Skeletal muscle satellite cell (primary cell): Measurements from ENCODE around the gene PHACTR3.

Source experiments
- H3K27me3 ChIP-seq: 2 replicates; pipeline ENCODE4 v1.7.0; 2013; ENCODE audit warnings: low read length; ENCODE audit not compliant: control insufficient read depth, insufficient read depth
- H3K36me3 ChIP-seq: 2 replicates; pipeline ENCODE4 v1.7.0; 2013; ENCODE audit warnings: mild to moderate bottlenecking, control low read depth, low read length; ENCODE audit not compliant: insufficient read depth
- H3K4me1 ChIP-seq: 2 replicates; pipeline ENCODE4 v1.7.0; 2013; ENCODE audit warnings: low read length; ENCODE audit not compliant: control insufficient read depth, insufficient read depth
- H3K4me2 ChIP-seq: 2 replicates; pipeline ENCODE4 v1.7.0; 2013; ENCODE audit warnings: mild to moderate bottlenecking, low read length
- H3K4me3 ChIP-seq: 2 replicates; pipeline ENCODE4 v1.7.0; 2013; ENCODE audit warnings: low read length
- H3K9ac ChIP-seq: 2 replicates; pipeline ENCODE4 v1.7.0; 2013; ENCODE audit warnings: mild to moderate bottlenecking, low read depth, low read length, moderate library complexity
- H3K9me3 ChIP-seq: replicated peaks from 2 replicates; pipeline ENCODE4 v1.7.0; 2013; ENCODE audit warnings: mild to moderate bottlenecking, control low read depth, low read length

Gene PHACTR3

GRCh38 chr20:59831916-59832270 is 227.6 kb downstream of the PHACTR3 start:
- Histone ChIP-seq H3K36me3 (no peaks in the 10 kb centered on the region), H3K4me3 (no peak overlapping the region), H3K4me2 (no peak overlapping the region), H3K9me3 (no peaks in the 10 kb centered on the region), H3K4me1 (peaks cover 11% of the 10 kb centered on the region), H3K9ac (no peak overlapping the region), H3K27me3 (peaks cover 42% of the 10 kb centered on the region)

GRCh38 chr20:59832406-59833363 is 228.3 kb downstream of the PHACTR3 start:
- Histone ChIP-seq H3K9me3 (no peaks in the 10 kb centered on the region), H3K4me1 (peaks cover 11% of the 10 kb centered on the region), H3K36me3 (no peaks in the 10 kb centered on the region), H3K4me3 (no peak overlapping the region), H3K4me2 (no peak overlapping the region), H3K27me3 (peaks cover 49% of the 10 kb centered on the region), H3K9ac (no peak overlapping the region)

DNA sequence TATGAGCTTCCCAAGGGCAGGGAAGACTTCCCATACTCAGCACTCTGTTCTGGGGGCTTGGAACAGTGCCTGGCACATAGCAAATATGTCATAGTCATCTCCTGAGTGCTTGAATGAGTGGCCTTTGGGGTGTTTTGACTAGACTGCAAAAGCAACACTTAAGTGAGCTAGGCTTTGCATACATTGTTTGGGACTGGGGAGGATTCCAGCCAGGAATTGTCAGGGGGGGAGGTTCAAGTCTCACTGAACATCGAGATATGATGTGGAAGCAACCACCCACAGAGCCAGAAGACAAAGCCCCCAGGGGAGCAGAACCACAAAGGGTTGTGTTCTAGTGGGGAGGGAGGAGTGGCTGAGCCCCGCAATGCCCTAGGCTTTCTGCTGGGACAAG is 230.7 kb downstream of the PHACTR3 start:
- Histone ChIP-seq H3K9me3 (no peaks in the 10 kb centered on the region), H3K27me3 (peaks cover 63% of the 10 kb centered on the region), H3K36me3 (no peaks in the 10 kb centered on the region), H3K4me1 (peaks cover 11% of the 10 kb centered on the region), H3K9ac (no peak overlapping the region), H3K4me3 (no peak overlapping the region), H3K4me2 (no peak overlapping the region)

GRCh38 chr20:59835448-59836395 is 231.4 kb downstream of the PHACTR3 start:
- Histone ChIP-seq H3K9ac (no peak overlapping the region), H3K4me2 (peak overlapping the region; percentile 45), H3K27me3 (peaks cover 62% of the 10 kb centered on the region), H3K4me3 (no peak overlapping the region), H3K9me3 (no peaks in the 10 kb centered on the region), H3K4me1 (peaks cover 11% of the 10 kb centered on the region), H3K36me3 (no peaks in the 10 kb centered on the region)

DNA sequence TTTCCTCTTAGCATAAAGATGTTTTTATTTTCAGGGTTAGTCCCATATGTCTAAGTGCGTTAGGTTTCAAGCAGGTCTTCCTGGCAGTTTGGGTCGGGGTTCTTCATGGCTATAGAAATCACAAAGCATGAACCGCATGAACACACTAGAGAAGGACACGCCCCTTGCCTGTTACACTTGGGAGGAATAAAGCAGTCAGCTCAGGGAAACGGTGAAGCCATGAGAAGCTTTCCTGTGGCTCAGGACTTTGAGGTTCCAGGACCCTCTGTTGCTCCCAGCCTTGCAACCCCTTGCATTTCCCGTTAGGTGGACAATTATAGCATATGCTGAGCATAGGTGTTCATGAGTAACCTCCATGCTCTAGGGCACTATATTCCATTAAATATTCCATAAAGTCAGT is 232.4 kb downstream of the PHACTR3 start:
- Histone ChIP-seq H3K36me3 (no peaks in the 10 kb centered on the region), H3K4me3 (no peak overlapping the region), H3K9ac (no peak overlapping the region), H3K4me2 (no peak overlapping the region), H3K27me3 (peaks cover 69% of the 10 kb centered on the region), H3K4me1 (peaks cover 11% of the 10 kb centered on the region), H3K9me3 (no peaks in the 10 kb centered on the region)

DNA sequence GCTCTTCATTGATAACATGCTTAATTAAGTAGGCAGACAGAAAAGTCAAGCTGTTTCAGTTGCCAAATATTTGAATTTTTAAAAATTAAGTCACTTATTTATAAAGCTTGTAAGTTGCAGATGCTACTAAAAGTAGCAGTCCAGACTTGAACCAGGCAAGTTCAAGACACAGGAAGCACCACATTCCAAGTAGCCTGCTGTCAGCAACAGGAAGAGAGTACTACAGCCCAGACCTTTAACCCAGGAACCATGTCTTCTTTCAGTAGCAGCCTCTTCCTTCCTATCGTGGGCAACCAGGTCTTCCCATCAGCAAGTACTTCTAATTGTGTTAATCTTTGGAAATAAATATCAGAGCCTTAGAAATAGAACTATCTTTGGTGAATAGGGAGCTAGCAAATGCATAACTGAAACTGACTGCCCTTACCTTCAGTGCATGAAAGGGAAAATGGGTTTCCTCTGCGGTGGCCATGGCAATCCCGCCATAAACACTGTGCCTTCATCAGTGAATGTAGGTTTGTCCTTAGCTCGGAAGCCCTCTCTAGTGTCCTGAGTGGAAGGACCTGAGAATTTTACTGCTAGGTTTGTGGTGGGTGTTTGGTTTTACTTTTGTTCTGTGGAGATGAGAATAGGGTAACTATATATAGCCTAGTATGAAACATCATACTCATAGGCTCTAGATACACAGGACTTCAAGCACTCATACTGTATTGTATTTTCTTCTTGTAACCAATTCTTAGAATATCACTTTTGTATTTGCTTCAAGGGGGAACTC is 233.5 kb downstream of the PHACTR3 start:
- H3K9ac ChIP-seq = no peak overlapping the region
- no peak overlapping the region for H3K4me2 ChIP-seq
- no peak overlapping the region for H3K4me3 ChIP-seq
- peaks cover 11% of the 10 kb centered on the region for H3K4me1 ChIP-seq
- H3K36me3 ChIP-seq = no peaks in the 10 kb centered on the region
- peaks cover 67% of the 10 kb centered on the region for H3K27me3 ChIP-seq
- H3K9me3 ChIP-seq = no peaks in the 10 kb centered on the region

DNA sequence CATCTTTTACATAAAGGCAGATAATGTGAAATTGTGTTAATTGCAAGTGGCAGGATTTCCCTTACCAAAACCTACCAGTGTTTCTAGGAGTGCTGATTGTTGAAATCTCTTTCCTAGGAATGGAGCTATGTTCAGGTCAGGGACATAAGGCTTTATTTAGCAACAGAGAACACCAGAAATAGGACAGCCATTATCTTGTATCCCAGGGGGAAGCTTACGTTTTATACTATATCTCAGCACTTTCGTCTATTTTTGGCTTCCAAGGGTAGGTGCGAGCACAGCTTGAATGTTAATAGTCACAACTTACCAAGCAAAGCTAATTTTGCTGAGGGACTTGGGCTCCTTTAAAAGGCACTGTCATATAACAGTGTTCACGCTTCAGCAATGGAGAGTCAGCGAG is 235.1 kb downstream of the PHACTR3 start:
- Histone ChIP-seq H3K4me3 (no peak overlapping the region), H3K4me2 (no peak overlapping the region), H3K36me3 (no peaks in the 10 kb centered on the region), H3K4me1 (peaks cover 11% of the 10 kb centered on the region), H3K9ac (no peak overlapping the region), H3K9me3 (no peaks in the 10 kb centered on the region), H3K27me3 (peaks cover 59% of the 10 kb centered on the region)

GRCh38 chr20:59845472-59845871 is 241.1 kb downstream of the PHACTR3 start:
- no peaks in the 10 kb centered on the region for H3K36me3 ChIP-seq
- peaks cover 29% of the 10 kb centered on the region for H3K27me3 ChIP-seq
- no peaks in the 10 kb centered on the region for H3K4me1 ChIP-seq

DNA sequence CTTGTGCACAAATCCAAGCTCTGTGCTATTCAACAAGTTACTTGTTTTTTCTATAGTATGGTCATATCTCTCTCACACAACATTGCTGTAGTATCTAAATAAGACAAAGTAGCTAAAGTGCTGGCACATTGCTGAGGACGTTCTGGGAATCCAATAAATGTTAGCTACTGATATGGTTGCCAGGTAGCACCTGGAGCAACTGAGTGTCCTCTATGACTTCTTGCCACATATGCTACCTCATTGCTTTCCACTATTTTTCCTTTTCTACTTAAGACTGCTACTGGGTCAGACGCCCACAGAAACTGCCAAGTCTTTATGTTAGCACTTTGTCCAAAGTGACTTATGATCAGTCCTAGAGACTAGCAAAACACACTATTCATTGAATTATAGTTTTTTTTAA is 243.8 kb downstream of the PHACTR3 start:
- peaks cover 9% of the 10 kb centered on the region for H3K27me3 ChIP-seq
- no peaks in the 10 kb centered on the region for H3K36me3 ChIP-seq
- H3K9me3 ChIP-seq = no peaks in the 10 kb centered on the region

More at GRCh38 chr20:59845472-59845871, 241.1 kb downstream of the PHACTR3 start:
- H3K9ac ChIP-seq = no peak overlapping the region
- no peak overlapping the region for H3K4me3 ChIP-seq
- H3K4me2 ChIP-seq = no peak overlapping the region
- no peaks in the 10 kb centered on the region for H3K9me3 ChIP-seq

DNA sequence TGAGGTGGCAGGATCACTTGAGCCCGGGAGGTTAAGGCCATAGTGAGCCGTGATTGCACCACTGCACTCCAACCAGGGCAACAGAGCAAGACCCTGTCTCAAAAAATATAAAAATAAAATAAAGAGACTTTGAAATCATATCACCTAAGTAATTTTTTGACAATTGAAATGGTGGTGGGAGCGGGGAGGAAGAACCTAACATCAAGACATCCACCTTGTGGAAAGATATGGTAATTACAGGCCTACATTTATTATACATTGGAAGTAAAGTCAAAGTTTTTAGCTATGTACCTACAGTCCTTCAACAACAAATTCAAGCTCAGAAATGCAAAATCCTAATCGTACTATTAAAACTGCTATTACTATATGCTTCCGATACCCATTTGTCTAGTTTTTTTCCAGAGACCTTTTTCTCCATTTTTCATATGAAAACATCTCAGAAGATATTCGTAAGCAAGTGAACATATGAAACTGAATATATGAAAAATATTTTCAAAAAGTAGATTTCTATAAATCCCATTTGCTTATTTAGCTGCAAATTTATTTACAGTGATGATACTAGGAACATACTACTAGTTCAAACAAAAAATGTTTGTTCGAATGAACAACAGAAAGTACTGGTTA is 245.8 kb downstream of the PHACTR3 start:
- Histone ChIP-seq H3K4me3 (no peak overlapping the region), H3K4me2 (no peak overlapping the region), H3K4me1 (no peaks in the 10 kb centered on the region), H3K27me3 (peaks cover 5% of the 10 kb centered on the region), H3K36me3 (no peaks in the 10 kb centered on the region), H3K9ac (no peak overlapping the region), H3K9me3 (no peaks in the 10 kb centered on the region)

More for the DNA sequence above, 243.8 kb downstream of the PHACTR3 start:
- Histone ChIP-seq H3K4me2 (no peak overlapping the region), H3K4me3 (no peak overlapping the region), H3K9ac (no peak overlapping the region), H3K4me1 (no peaks in the 10 kb centered on the region)
